ENCODE data around the gene ALAS1. TPM values are rescaled to one million over a fixed set of nuclear protein-coding genes. Genes with fewer than 3 reads are reported as not detected.

ALAS1 gene
- total and polyA plus RNA-seq, 9 of the 15 experiments (the other 6 are each of a cell fraction or from before 2014, with no cell fraction given) = 21.4 to 49.5 (median 34.4) TPM

- TF ChIP-seq MGA (IDR thresholded peaks at IDR 0.05) (peak; percentile 83), ZBTB7A (IDR thresholded peaks at IDR 0.05; ENCODE audit: borderline replicate concordance, control insufficient read depth, low read depth, low read length) (peak; percentile 61; the same call in 1 of the 2 replicates), FOXA3 (CRISPR knock-in tag; conservative IDR thresholded peaks at IDR 0.05 in 1 of 2, IDR thresholded peaks at IDR 0.05 in 1 of 2) (no peak), ZNF75A (CRISPR knock-in tag; IDR thresholded peaks at IDR 0.05) (no peak), POLR2A (conservative IDR thresholded peaks at IDR 0.05) (no peak), GABPB1 (CRISPR knock-in tag; IDR thresholded peaks at IDR 0.05) (no peak), HMBOX1 (IDR thresholded peaks at IDR 0.05) (no peak), POLR2B (IDR thresholded peaks at IDR 0.05; ENCODE audit: low read depth, partially characterized antibody) (no peak), ZNF77 (CRISPR knock-in tag; IDR thresholded peaks at IDR 0.05) (no peak), RAD21 (CRISPR knock-in tag; conservative IDR thresholded peaks at IDR 0.05 in 1 of 2, IDR thresholded peaks at IDR 0.05 in 1 of 2) (no peak), ZNF134 (CRISPR knock-in tag; conservative IDR thresholded peaks at IDR 0.05) (no peak), MAX (CRISPR knock-in tag; IDR thresholded peaks at IDR 0.05) (peak; percentile 60), NFIX (CRISPR knock-in tag; IDR thresholded peaks at IDR 0.05; ENCODE audit: low read depth) (no peak), KAT8 (IDR thresholded peaks at IDR 0.05; ENCODE audit: low read depth) (no peak)
These were observed 47.6 kb downstream of the ALAS1 start, which contains the start of gene PPM1M (continued) for GRCh38 chr3:52245322-52246263.

Data from K562 (cell line).